ENCODE measurements around the gene PTPRD. TPM values are rescaled to one million over a fixed set of nuclear protein-coding genes. Genes with fewer than 3 reads are reported as not detected.

Gene PTPRD
- total and polyA plus RNA-seq, 9 of the 15 experiments (the other 6 are each of a cell fraction or from before 2014, with no cell fraction given): 0.11 TPM; not detected in 8

GRCh38 chr9:8955315-8955714 is 1657.5 kb downstream of the PTPRD start:
- Histone ChIP-seq H3K4me2 (ENCODE audit: insufficient read depth, low read length) (no peak overlapping the region), H3K9me1 (ENCODE audit: control insufficient read depth, insufficient read depth, low read length) (no peaks in the 10 kb centered on the region), H2AFZ (ENCODE audit: low read depth, low read length) (no peak overlapping the region), H3K4me3 (no peak overlapping the region), H3K4me1 (replicated peaks in 1 of 2; ENCODE audit: control insufficient read depth in 2 of 2, insufficient read depth in 2 of 2, low read length in 2 of 2) (no peaks in the 10 kb centered on the region), H3K9me3 (replicated peaks; ENCODE audit: control insufficient read depth, insufficient read depth, low read depth, low read length) (no peaks in the 10 kb centered on the region), H3K9ac (ENCODE audit: insufficient read depth in 1 of 2, low read depth in 2 of 2, low read length in 2 of 2) (no peak overlapping the region), H4K20me1 (replicated peaks; ENCODE audit: control insufficient read depth, insufficient read depth, low read length) (no peaks in the 10 kb centered on the region), H3K27ac (ENCODE audit: extremely low read depth, low read depth, low read length) (no peak overlapping the region), H3K27me3 (ENCODE audit: control insufficient read depth in 2 of 2, insufficient read depth in 2 of 2, low read length in 2 of 2) (no peaks in the 10 kb centered on the region), H3K36me3 (ENCODE audit: control insufficient read depth, insufficient read depth, low read length) (no peaks in the 10 kb centered on the region), H3K79me2 (ENCODE audit: control insufficient read depth, insufficient read depth, low read length) (no peaks in the 10 kb centered on the region)
- DNase-seq (ENCODE audit: extremely low read depth in 1 of 4, low spot score in 3 of 4) (no peak), FAIRE-seq (no peak), ATAC-seq (no peak)
- BruUV-seq (replicated peaks): no TSS peak
- TF ChIP-seq ZNF197 (CRISPR knock-in tag; IDR thresholded peaks at IDR 0.05; ENCODE audit: low read depth) (no peak), ZNF830 (CRISPR knock-in tag; IDR thresholded peaks at IDR 0.05) (no peak), THRAP3 (IDR thresholded peaks at IDR 0.05; ENCODE audit: borderline replicate concordance) (no peak), NFXL1 (CRISPR knock-in tag; IDR thresholded peaks at IDR 0.05) (no peak), CREB1 (IDR thresholded peaks at IDR 0.05) (no peak), CREB1 (CRISPR knock-in tag; IDR thresholded peaks at IDR 0.05) (no peak), DPF2 (IDR thresholded peaks at IDR 0.05) (no peak), ASH1L (IDR thresholded peaks at IDR 0.05; ENCODE audit: borderline replicate concordance, low read depth, partially characterized antibody) (no peak), SIN3B (IDR thresholded peaks at IDR 0.05; ENCODE audit: low read depth) (no peak), E2F5 (CRISPR knock-in tag; IDR thresholded peaks at IDR 0.05) (no peak), CEBPG (CRISPR knock-in tag; IDR thresholded peaks at IDR 0.05) (no peak), CEBPG (tag; conservative IDR thresholded peaks at IDR 0.05 in 1 of 2, IDR thresholded peaks at IDR 0.05 in 1 of 2) (no peak), HNRNPL (IDR thresholded peaks at IDR 0.05; ENCODE audit: low read depth, low read length) (no peak), PHB2 (IDR thresholded peaks at IDR 0.05; ENCODE audit: low read depth) (no peak), MBD2 (IDR thresholded peaks at IDR 0.05; ENCODE audit: borderline replicate concordance, low read depth) (no peak), NUFIP1 (IDR thresholded peaks at IDR 0.05; ENCODE audit: partially characterized antibody) (no peak), ZNF175 (CRISPR knock-in tag; IDR thresholded peaks at IDR 0.05; ENCODE audit: low read depth) (no peak)
- CTCF ChIA-PET (ENCODE audit: low intra/inter-chr PET ratio): no interaction called here
- in situ Hi-C loops (cut with MboI): no loop called here
- whole genome bisulfite sequencing (ENCODE audit: insufficient coverage, low coverage, missing lambda C conversion rate): 0% methylated on average over 2 of the region's 2 CpGs
- intact Hi-C loops (cut with micrococcal nuclease): no loop called here
- POLR2A ChIA-PET: interaction anchor here (0.6 kb wide), 1 partner anchor 1046 kb away, joined by 3 read pairs; no protein-coding TSS in a partner anchor
